Activated T-helper 1 cell treated with anti-CD3 and anti-CD28 coated beads, Interleukin-12 subunit alpha, Interleukin-12 subunit beta, Interleukin-2, Interleukin-4 antibody, amounts not matched to agents 30 ng/mL and 10 ng/mL and 1 ng/mL, durations not matched to agents 14 hours and 24 hours and 36 hours (primary cell): ENCODE measurements around the gene PDE1C. TPM values are rescaled to one million over a fixed set of nuclear protein-coding genes. Genes with fewer than 3 reads are reported as not detected.
"Not testable (repeated sequence)": the region's sequence is repeated elsewhere in the genome, so short reads cannot be mapped to it uniquely, and the experiment has no call there.

Source experiments
- DNase-seq: peaks from one replicate; pipeline ENCODE4 v3.0.0; 2021; ENCODE audit warnings: low spot score
- H3K27ac Mint-ChIP-seq: one replicate; pipeline ENCODE4 v1.8.0; 2021; ENCODE audit warnings: mild to moderate bottlenecking, mixed read lengths
- H3K27me3 Mint-ChIP-seq: one replicate; pipeline ENCODE4 v1.8.0; 2022; ENCODE audit warnings: mild to moderate bottlenecking, moderate library complexity, mixed read lengths; ENCODE audit not compliant: insufficient read depth
- H3K36me3 Mint-ChIP-seq: one replicate; pipeline ENCODE4 v1.8.0; 2021; ENCODE audit warnings: low read depth, mixed read lengths
- H3K4me1 Mint-ChIP-seq: one replicate; pipeline ENCODE4 v1.8.0; 2021; ENCODE audit warnings: low read depth, mixed read lengths
- H3K4me3 Mint-ChIP-seq: one replicate; pipeline ENCODE4 v1.8.0; 2021; ENCODE audit warnings: mild to moderate bottlenecking, moderate library complexity, mixed read lengths
- H3K9me3 Mint-ChIP-seq: one replicate; pipeline ENCODE4 v1.8.0; 2021; ENCODE audit warnings: mixed read lengths
- intact Hi-C: fragments of 100-400 bp; cut with micrococcal nuclease; formaldehyde crosslinking; loops from one replicate; pipeline ENCODE4 v1.15.1; 2024
- total RNA-seq: library from RNA; stranded (reverse); gene quantifications from 2 replicates; pipeline ENCODE4 v1.2.3, GENCODE V29; 2022

The PDE1C gene
- total RNA-seq, 1 donor from 2014 or later = not detected

DNA sequence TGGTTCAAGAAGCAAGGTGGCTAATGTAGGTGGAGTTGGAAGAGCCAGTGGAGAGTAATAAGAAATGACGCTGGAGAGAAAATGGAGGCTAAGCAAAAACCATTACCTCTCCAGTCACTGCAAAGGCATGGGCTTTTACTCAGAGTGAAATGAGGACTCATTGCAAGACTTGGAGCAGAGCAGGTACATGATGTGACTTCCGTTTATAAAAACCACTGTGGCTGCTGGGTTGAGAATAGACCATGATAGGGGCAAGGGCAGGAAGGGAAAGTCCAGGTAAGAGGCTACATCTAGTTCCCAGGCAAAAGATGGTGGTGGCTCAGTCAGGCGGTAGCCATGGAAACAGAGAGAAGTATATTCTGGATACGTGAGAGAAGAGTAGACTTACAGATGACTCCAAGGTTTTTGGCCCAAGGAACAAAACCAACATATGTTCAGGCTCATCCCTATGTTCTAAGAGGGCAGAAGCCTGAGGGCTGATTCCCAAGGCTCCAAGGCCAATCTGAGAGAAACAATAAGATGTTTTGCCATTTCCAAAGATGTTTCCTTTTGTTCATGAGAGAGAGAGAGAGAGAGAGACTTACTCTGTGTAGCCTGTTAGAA is 21.5 kb upstream of the PDE1C start:
- Mint-ChIP-seq H3K36me3 (no peaks in the 10 kb centered on the region), H3K9me3 (no peaks in the 10 kb centered on the region), H3K4me3 (no peak overlapping the region), H3K27ac (no peak overlapping the region), H3K27me3 (no peaks in the 10 kb centered on the region), H3K4me1 (no peaks in the 10 kb centered on the region)
- no peak for DNase-seq
- intact Hi-C loops = no loop called here

- Mint-ChIP-seq H3K27ac (no peak overlapping the region), H3K27me3 (no peaks in the 10 kb centered on the region), H3K4me3 (no peak overlapping the region), H3K9me3 (no peaks in the 10 kb centered on the region), H3K4me1 (no peaks in the 10 kb centered on the region), H3K36me3 (no peaks in the 10 kb centered on the region)
- DNase-seq = no peak
- intact Hi-C loops = no loop called here
Measured at GRCh38 chr7:32089678-32090077, 19.5 kb upstream of the PDE1C start.

DNA sequence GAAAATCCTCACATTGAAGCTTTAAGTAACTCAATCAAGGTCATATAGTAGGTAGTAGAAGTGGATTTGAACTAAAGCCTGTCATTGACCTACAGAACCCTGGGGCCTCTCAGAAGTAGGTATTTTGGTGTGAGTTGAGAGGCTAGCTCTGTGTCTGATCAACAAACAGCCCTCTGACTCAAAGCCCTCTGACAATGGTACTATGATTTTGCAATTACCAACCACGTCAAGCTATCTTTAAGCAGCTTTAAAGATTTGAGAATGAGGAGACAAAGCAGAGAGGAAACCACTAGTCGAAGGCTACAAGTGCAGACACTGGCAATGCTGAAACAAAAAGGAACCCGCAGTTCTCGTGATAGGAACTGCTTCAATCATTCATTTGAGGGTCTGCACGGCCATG is 19.0 kb upstream of the PDE1C start:
- no peak for DNase-seq
- no peaks in the 10 kb centered on the region for H3K9me3 Mint-ChIP-seq
- H3K36me3 Mint-ChIP-seq = no peaks in the 10 kb centered on the region
- H3K4me3 Mint-ChIP-seq = no peak overlapping the region
- H3K27me3 Mint-ChIP-seq = no peaks in the 10 kb centered on the region
- H3K4me1 Mint-ChIP-seq = no peaks in the 10 kb centered on the region
- no peak overlapping the region for H3K27ac Mint-ChIP-seq
- intact Hi-C loops = no loop called here

DNA sequence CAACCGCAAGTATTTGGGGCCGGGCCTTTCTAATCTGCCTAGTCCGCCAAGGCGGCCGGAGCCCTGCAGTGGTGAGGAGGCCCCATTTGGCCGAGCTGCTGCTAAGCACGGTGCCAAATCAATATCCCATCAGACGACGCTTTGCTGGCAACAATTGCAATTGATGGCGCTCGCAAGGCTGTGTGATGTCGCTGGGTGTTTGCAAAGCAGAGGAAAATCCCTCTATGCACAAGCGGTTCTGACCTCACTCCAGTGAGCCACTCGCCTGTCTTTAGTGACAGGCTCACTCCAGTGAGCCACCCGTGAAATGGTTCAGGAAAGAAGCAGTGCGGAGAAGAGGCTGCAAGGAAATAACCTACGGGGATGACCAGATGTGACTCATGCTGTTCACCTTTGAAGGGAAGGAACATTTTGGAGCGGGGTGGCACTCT is 18.3 kb upstream of the PDE1C start:
- H3K4me1 Mint-ChIP-seq = no peaks in the 10 kb centered on the region

GRCh38 chr7:32079510-32079909 is 9.3 kb upstream of the PDE1C start:
- no peak for DNase-seq
- no peaks in the 10 kb centered on the region for H3K36me3 Mint-ChIP-seq
- H3K27me3 Mint-ChIP-seq = no peaks in the 10 kb centered on the region
- H3K27ac Mint-ChIP-seq = no peak overlapping the region
- intact Hi-C loops = no loop called here
- H3K9me3 Mint-ChIP-seq = peaks cover 4% of the 10 kb centered on the region
- H3K4me1 Mint-ChIP-seq = no peaks in the 10 kb centered on the region
- no peak overlapping the region for H3K4me3 Mint-ChIP-seq

More for the DNA sequence above, 18.3 kb upstream of the PDE1C start:
- intact Hi-C loops = no loop called here
- Mint-ChIP-seq H3K9me3 (no peaks in the 10 kb centered on the region), H3K36me3 (no peaks in the 10 kb centered on the region), H3K4me3 (no peak overlapping the region), H3K27me3 (no peaks in the 10 kb centered on the region), H3K27ac (no peak overlapping the region)
- DNase-seq = no peak

DNA sequence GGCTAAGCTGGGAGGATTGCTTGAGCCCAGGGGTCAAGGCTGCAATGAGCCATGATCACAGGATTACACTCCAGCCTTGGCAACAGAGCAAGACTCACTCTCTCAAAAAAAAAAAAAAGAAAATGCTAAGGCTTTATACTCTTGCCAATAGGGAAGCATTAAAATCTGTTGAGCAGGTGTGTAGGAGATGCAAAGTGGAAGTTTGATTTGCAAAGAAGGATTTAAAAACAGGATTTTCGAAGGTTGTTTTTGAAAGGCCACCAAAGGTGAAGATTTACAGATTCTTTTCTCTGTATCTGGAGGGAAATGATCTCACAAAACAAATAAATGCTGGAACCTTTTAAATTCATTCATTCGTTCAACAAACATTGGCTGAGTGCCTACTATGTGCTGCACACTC is 8.6 kb upstream of the PDE1C start:
- H3K27ac Mint-ChIP-seq = no peak overlapping the region
- H3K9me3 Mint-ChIP-seq = peaks cover 4% of the 10 kb centered on the region
- intact Hi-C loops = no loop called here
- no peaks in the 10 kb centered on the region for H3K27me3 Mint-ChIP-seq
- H3K36me3 Mint-ChIP-seq = no peaks in the 10 kb centered on the region
- no peak overlapping the region for H3K4me3 Mint-ChIP-seq
- DNase-seq = no peak
- no peaks in the 10 kb centered on the region for H3K4me1 Mint-ChIP-seq

DNA sequence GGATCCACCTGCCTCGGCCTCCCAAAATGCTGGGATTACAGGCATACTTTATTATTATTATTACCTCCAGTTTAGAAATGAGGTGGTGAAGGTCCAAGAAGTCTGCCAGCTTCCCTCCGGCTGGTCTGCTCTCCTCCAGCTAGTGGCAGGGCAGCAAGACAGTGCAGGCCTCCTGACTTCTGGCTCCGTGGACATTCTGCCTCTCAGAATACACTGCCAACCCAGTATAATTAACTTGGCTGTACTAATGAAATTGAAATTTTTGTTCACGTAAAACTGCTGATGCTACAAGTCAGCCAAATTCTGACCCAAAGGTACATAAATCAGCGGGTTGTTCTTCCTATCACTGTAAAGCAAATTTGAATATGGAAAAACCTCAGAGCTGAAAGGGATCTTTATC is 7.6 kb upstream of the PDE1C start:
- no peak for DNase-seq
- Mint-ChIP-seq H3K36me3 (no peaks in the 10 kb centered on the region), H3K27ac (no peak overlapping the region), H3K9me3 (peaks cover 4% of the 10 kb centered on the region), H3K4me1 (no peaks in the 10 kb centered on the region), H3K27me3 (no peaks in the 10 kb centered on the region), H3K4me3 (no peak overlapping the region)
- intact Hi-C loops = no loop called here

GRCh38 chr7:32076802-32077201 is 6.6 kb upstream of the PDE1C start:
- H3K27me3 Mint-ChIP-seq, H3K27ac Mint-ChIP-seq, H3K36me3 Mint-ChIP-seq, H3K9me3 Mint-ChIP-seq, H3K4me1 Mint-ChIP-seq, H3K4me3 Mint-ChIP-seq, DNase-seq, intact Hi-C loops: not testable (repeated sequence)

GRCh38 chr7:32075612-32076011 is 5.4 kb upstream of the PDE1C start:
- intact Hi-C loops = no loop called here
- H3K4me3 Mint-ChIP-seq = no peak overlapping the region
- H3K27ac Mint-ChIP-seq = no peak overlapping the region

GRCh38 chr7:32074787-32075585 is 4.8 kb upstream of the PDE1C start:
- Mint-ChIP-seq H3K27ac (no peak overlapping the region), H3K9me3 (no peaks in the 10 kb centered on the region), H3K4me1 (no peaks in the 10 kb centered on the region), H3K36me3 (no peaks in the 10 kb centered on the region), H3K27me3 (peaks cover 3% of the 10 kb centered on the region), H3K4me3 (no peak overlapping the region)
- no peak for DNase-seq
- intact Hi-C loops = no loop called here

More at GRCh38 chr7:32075612-32076011, 5.4 kb upstream of the PDE1C start:
- H3K27me3 Mint-ChIP-seq = peaks cover 2% of the 10 kb centered on the region
- no peak for DNase-seq
- no peaks in the 10 kb centered on the region for H3K4me1 Mint-ChIP-seq
- H3K9me3 Mint-ChIP-seq = no peaks in the 10 kb centered on the region
- H3K36me3 Mint-ChIP-seq = no peaks in the 10 kb centered on the region

DNA sequence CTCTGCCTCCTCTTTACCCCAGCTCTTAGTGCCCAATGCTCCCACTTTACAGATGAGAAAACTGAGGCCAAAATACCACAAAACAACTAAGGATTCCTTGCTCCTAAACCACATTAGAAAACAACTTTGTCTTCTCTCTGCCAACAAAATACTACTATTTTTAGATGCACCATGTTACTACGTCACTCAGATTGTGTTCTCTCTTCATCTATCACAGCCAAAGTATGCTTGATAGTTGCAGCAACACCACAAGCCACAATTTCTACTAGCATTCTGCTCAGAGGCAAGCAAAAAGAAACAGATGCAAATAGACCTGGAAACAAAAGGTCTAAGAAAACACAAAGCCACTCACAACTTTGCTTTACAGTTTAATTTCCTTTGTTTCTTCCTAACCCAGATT is 3.3 kb upstream of the PDE1C start:
- H3K36me3 Mint-ChIP-seq = no peaks in the 10 kb centered on the region
- no peak for DNase-seq
- H3K9me3 Mint-ChIP-seq = no peaks in the 10 kb centered on the region
- H3K4me3 Mint-ChIP-seq = no peak overlapping the region
- intact Hi-C loops = no loop called here
- H3K4me1 Mint-ChIP-seq = no peaks in the 10 kb centered on the region
- no peak overlapping the region for H3K27ac Mint-ChIP-seq
- H3K27me3 Mint-ChIP-seq = peaks cover 9% of the 10 kb centered on the region

- Mint-ChIP-seq H3K27me3 (peaks cover 9% of the 10 kb centered on the region), H3K9me3 (no peaks in the 10 kb centered on the region), H3K36me3 (no peaks in the 10 kb centered on the region), H3K4me3 (no peak overlapping the region), H3K27ac (no peak overlapping the region), H3K4me1 (no peaks in the 10 kb centered on the region)
- no peak for DNase-seq
- intact Hi-C loops = no loop called here
Measured at GRCh38 chr7:32072397-32072796, 2.2 kb upstream of the PDE1C start.

DNA sequence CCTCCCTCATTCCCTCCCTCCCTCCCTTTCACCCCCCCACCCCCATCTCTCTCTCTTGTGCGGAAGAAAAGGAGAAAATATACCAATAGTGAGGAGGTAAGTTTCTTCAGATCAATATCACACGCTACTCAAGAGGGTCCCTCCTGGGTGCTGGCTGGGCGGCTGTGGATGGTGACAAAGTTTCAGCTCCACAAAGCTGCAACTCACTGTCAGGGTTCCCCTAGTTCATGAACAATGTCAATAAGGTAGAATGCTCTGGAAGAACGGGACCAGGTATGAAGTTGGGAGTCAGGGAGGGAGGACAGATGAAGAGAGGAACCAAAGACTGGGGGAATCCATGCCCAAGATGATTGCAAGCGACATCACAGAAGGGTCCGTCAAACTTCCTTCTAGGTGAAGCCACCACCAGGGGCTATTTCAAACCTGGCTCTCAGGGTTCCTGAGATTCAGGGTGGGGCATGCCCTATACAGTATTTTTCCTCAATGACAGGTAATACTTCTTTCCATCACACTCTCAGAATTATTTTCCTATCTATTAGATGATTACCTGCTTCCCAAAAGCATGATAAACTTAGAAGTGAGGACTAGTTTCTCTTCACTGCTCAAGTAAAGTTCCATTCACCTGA is 1.4 kb upstream of the PDE1C start:
- no peak overlapping the region for H3K4me3 Mint-ChIP-seq
- peaks cover 9% of the 10 kb centered on the region for H3K27me3 Mint-ChIP-seq
- intact Hi-C loops = no loop called here
- no peaks in the 10 kb centered on the region for H3K36me3 Mint-ChIP-seq
- no peak for DNase-seq
- H3K4me1 Mint-ChIP-seq = no peaks in the 10 kb centered on the region
- no peaks in the 10 kb centered on the region for H3K9me3 Mint-ChIP-seq
- H3K27ac Mint-ChIP-seq = no peak overlapping the region
